Endometrial microvascular endothelial cells (primary cell): ENCODE data around the gene FBXL5. TPM values are rescaled to one million over a fixed set of nuclear protein-coding genes. Genes with fewer than 3 reads are reported as not detected.

Experiments
- in situ Hi-C: cut with HindIII; loops from 2 replicates; pipeline ENCODE4 v1.10.0; 2017; ENCODE audit warnings: low sequenced_read_pairs, low pct_unique_long_range_greater_than_20kb; ENCODE audit errors: inconsistent ontology term
- total RNA-seq: library from RNA; depleted of rRNA; stranded (reverse); fragments of >200 nt; gene quantifications from one replicate; pipeline ENCODE4 v1.2.3, GENCODE V29; 2015; ENCODE audit errors: inconsistent ontology term

Gene FBXL5
- total RNA-seq, 1 donor from 2014 or later: 181 TPM

DNA sequence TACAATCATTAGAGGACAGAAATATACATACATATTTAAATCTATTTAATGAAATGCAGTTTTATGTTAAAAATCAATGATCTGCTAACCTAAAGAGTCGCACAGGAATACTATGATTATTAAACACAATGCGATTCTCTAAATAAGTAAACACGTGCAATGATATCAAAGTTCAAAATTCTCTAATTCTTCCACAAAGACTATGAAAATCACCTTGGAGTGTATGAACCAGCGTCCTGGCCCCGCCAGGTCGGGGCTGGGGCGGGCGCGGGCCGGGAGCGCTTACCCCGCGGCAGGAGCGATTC lies 25.9 kb upstream of the FBXL5 start:
- in situ Hi-C loops: no loop called here

DNA sequence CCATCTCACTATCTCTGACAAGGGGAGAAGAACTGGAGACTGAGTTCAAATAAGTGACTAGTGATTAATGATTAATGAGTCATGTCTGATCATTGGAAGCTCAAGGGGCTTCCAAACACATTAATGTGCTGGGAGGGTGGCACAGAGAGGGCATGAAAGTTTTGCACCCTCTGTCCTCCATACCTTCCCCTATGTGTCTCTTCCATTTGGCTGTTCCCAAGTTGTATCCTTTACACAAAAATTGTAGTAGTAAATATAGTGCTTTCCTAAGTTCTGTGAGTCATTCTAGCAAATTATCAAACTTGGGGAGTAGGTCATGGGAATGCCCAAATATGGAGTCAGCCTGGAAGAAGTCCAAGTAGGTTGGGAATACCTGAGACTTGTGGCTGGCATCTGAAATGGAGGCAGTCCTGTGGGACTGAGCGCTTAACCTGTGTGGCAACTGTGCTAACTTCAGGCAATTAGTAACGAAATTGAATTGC lies 22.4 kb upstream of the FBXL5 start:
- in situ Hi-C loops: no loop called here

DNA sequence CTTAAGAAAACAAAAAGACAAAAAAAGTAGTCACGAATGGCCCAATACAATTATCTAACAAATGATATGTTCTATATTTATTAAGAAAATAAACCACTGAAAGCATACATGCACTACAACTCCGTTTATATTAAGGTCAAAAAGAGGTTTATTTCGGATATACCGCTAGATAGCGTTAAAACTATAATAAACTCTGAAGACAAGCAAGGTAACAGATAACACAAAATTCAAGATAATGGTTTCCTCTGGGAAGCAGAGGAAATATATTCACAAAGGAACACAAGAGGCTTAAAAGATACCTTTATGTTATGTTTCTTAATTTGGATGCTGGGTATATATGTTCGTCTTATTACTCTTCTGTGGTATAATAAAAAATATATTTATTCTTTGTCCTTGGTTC lies 21.7 kb upstream of the FBXL5 start:
- in situ Hi-C loops: no loop called here

DNA sequence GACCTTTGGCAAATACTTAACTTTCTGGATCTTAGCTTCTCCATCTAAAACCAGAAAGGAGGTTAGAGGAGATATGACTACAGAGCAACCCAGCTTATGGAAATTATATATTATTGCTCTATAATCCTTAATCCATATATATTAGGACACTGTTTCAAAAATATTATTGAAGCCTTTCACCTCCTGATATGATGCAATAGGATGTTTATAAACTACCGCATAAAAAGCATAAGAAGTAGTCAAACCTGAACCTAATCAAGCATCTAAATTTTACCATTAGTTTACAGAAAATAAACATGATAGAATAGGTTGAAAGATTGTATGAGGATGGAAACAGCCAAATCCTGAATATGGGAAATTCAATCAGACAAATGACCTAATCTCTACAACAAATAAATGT lies 20.9 kb upstream of the FBXL5 start:
- in situ Hi-C loops: no loop called here

DNA sequence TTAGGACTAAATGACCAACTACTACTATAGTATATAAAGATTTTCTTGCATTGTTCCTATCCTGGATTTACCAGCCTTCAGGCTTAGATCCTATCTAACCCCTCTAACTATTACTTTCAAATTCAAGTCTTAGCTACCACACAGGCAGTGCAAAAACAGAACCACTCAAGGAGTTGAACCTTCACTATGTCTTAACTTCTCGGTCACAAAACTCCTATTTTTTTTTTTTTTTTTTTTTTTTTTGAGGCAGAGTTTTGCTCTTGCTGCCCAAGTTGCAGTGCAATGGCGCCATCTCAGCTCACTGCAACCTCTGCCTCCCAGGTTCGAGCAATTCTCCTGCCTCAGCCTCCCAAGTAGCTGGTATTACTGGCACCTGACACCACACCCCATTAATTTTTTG lies 20.2 kb upstream of the FBXL5 start:
- in situ Hi-C loops: no loop called here

DNA sequence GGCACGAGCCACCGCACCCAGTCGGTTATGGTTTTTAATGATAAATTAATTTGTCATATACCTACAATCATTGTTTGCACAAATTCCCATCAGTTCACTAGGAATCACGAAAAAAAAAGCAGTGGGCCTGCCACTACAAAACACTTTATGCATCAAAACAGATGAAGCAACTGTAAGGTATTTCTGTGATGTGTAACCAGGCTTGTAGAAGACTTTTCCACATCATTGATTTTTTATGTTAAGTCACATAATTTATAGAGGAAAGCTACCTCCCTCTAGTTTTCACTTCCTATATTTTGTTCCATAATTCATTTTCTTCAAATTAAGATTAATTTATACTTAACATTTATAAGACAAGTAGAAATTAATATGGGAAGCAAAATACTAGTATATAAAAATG lies 19.8 kb upstream of the FBXL5 start:
- in situ Hi-C loops: no loop called here

DNA sequence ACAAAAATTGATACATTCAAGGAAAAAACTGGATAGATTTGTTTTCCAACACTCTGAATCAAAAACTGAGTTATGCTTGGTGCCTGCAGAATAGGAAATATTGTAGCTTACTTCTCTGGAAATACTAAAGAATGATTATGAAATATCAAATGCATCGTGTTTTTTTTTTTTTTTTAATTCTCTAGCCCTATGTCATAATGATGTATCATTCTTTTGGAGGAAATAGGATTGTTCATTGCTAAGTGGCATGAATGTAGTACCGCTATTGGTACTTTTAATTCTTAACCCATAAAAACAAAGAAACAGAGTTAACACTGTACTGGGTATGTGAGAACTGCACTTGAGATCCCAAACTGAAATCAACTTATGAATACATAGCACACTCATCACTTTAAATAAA lies 18.9 kb upstream of the FBXL5 start:
- in situ Hi-C loops: no loop called here

DNA sequence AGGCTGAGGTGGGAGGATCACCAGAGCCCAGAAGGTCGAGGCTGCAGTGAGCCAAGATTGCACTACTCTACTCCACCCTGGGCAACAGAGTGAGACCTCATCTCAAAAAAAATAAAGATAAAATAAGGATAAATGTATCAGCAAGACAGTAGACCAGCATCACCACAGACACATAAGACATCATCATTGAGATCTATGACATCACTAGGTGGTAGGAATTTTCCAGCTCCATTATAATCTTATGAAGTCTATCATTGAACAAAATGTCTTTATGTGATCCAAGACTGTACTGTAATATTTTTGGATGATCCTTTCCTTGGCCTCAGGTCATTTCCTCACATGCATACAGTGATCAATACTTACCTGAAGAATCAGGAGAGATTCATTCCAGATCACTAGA lies 18.2 kb upstream of the FBXL5 start:
- in situ Hi-C loops: no loop called here

DNA sequence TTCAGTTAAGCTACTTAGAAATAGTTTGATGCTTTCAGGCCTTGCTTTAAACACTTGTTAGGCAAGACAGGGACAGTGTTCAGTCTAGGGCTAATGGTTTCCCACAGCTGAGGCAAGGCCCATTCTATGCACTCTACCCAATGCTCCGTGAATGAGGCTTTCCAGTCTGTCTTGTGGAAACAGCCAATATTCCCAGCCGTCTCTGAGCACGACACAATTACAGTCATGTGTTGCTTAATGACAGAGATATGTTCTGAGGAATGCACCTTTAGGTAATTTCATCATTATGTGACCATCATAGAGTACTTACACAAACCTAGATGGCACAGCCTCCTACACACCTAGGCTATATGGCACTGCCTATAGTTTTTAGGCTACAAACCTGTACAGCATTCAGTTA lies 16.9 kb upstream of the FBXL5 start:
- in situ Hi-C loops: no loop called here

DNA sequence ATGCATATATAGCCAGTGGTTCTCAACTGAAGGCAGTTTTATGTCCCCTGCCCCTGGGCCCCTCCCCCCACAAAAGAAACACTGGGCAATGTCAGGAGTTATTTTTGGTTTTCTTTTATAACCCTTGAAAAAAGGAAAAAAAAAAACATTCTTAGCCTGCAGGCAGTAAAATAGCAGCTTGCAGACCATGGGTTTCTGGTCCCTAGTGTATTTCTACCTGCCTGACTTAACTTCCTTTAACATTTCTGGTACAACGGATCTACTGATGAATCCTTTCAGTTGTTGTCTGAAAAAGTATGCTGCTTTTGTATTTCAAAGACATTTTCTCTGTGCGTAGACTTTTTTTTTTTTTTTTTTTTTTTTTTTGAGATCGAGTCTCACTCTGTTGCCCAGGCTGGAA lies 15.4 kb upstream of the FBXL5 start:
- in situ Hi-C loops: no loop called here

DNA sequence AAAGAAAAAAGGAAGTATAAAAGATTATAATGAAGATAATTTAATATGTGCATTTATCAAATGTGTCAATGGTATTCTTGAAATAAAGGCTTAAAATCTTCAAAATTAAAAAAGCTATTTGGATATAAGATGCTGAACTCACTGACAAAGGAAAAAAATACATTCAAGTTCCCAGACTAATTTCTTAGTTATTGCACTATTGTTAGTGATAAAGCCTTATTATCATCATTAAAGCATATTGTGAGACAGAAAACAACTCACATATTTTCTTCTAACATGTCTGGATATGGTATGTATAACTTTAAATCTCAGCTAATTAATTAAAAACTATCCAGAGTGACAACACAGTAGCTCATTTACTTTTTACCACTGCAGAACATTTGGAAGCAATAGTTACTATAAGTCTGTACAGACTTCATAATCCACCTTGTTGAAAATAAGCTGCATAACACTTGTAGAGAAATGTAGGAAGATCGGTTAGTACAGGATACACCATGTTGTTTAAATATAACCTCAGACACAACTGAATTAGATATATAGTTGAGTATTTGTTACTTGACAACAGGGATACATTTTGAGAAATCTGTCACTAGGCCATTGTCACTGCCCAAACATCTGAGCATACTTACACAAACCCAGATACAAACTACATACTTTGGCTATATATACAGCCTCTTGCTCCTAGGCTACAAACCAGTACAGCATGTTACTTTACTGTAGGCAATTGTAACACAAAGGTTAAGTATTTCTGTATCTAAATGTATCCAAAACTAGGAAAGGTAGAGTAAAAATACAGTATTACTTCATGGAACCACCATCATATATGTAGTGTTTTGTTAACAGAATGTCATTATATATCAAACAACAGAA lies 13.6 kb upstream of the FBXL5 start:
- in situ Hi-C loops: no loop called here

DNA sequence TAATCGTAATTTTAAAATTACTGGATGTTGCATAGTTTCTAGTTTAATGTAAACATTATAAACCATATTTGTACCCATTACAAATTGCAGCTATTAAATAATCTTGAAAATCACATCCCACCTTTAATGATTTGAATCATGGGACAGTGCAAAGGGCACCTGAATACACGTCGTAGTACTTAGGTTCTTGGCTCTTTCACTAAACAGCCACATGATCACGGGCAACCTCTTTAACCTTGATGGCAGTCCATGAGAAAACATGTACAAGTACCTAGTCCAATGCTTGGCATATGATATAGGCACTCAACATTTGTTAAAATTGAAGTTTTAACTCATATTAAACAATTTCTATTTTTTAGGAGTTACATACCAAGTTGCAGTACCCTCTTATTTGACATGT lies 11.8 kb upstream of the FBXL5 start:
- in situ Hi-C loops: no loop called here

DNA sequence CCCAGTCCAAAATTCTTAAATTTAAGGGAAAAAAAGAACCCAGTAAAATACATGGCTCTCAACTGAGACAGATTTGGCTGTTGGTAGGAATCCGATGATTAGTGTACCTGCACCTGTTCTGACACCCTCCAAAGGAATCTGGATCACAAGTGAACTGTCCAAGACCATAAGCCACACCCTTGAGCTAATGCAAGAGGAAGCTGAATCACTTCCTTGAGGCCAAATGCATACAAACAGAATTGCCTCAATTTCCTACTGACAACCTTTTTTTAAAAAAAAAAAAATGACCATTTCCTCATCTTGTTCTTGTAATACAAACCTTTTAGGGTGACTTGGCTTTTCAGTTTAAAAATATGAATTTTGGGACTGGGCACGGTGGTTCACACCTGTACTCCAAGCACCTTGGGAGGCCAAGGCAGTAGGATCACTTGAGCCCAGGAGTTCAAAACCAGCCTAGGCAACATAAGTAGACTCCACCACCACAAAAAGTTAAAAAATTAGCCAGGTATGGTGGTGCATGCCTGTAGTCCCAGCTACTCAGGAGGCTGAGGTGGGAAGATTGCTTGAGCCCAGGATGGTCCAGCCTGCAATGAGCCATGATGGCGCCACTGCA lies 10.7 kb upstream of the FBXL5 start:
- in situ Hi-C loops: no loop called here

DNA sequence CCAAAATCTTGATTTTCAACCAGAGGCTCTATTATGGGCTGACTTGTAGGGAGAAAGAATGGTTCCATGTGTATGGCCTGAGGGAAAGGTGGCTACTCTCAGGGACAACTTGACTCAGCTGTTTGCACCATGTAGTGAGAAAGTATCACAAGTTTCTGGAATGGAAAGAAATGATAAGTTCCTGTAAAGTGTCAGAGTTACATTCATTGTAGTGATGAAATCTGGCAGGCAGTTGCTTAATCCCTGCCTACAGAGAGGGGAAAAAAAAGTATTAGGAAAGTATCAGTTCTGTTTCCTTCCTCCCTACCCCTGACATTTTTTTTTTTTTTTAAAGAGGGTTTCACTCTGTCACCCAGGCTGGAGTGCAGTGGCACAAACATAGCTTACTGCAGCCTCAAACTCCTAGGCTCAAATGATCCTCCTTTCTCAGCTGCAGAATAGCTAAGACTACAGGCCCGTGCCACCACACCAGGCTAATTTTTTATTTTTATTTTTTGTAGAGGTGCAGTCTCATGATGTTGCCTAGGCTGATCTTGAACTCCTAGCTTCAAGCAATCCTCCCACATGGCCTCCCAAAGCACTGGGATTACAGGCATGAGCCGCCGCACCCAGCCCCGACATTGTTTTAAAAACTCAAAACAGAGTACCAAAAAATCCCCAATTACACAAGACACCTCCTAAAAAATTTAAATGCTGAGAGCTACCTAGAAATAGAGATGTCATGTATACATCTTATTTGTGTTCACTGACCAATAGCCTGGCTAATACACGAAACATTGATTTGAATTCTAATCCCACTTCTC lies 4.8 kb upstream of the FBXL5 start:
- in situ Hi-C loops: no loop called here

DNA sequence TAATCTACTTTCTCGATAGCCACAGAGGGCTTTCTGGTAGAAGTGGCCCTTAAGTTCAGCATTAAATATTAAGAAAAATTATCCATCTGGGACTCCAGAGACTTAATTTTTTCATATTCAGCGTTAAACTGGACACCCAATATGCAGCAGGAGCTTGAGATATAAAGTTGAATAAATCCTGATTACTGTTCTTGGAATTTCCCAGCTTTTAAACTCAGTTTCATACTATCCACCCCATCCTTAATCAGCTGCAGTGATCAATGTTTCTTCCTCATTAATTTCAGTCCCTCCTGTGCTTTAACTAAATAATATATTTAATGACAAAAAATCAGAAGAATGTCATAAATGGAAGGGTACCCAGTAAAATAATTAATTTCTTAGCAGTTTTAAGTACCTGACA lies 3.6 kb upstream of the FBXL5 start:
- in situ Hi-C loops: no loop called here

DNA sequence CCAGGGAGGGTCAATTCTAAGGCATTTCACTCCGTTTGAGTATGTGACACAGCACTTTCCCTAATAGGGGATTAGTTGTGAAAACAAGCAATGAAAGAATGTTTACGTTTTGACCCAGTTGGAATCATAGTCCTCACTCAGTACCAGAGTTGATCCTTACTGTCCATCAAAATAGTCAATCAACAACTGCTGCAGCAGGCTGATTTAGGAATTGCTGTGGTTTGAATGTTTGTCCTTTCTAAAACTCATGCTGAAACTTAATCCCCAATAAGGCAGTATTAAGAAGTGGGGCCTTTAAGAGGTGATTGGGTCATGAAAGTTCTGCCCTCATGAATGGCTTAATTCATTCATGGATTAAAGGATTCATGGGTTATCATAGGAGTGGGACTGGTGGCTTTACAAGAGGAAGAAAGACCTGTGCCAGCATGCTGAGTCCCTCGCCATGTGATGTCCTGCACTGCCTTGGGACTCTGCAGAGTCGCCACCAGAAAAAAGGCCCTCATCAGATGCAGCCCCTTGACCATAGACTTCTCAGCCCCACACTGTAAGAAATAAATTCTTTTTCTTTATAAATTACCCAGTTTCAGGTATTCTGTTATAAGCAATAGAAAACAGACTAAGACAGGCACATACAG lies 3.1 kb upstream of the FBXL5 start:
- in situ Hi-C loops: no loop called here

DNA sequence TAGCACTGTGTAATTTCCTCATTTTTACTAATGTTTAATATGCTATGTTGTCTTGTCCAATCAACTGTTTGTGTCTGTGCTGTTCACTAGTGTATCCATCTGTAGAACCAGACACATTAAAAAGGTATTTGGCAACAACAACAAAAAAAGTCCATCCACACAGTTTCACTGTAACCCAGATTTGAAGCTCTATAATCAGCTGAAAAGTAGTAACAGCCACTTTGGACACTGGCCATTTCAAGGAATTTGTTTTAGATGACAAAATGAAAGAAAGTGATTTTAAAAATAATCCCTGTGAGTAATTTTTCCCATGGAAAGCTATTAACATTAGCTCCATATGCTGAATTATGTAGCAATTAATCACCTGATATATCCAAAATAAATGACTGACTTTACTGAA lies 2.2 kb upstream of the FBXL5 start:
- in situ Hi-C loops: no loop called here

DNA sequence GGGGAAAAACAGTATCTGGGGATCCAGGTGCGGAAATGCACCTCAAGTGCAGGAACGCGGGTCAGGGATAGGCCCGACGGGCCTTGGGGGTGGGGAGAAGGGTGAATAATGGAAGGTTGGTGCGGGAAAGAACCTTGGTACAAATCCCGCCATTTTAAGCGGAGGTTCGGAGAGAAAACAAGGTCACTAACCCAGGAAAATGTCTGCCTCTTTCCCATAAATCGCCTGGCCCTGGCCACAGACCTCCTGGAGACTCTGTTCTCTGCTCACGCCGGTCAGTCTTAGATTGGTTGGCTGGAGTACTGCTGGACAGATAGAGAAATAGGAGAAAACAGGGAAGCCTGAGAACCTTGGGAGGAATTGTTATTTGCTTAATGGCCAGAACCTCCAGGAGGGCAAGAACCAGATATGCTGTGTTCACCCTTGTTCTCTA lies 897 bp upstream of the FBXL5 start:
- in situ Hi-C loops: no loop called here

DNA sequence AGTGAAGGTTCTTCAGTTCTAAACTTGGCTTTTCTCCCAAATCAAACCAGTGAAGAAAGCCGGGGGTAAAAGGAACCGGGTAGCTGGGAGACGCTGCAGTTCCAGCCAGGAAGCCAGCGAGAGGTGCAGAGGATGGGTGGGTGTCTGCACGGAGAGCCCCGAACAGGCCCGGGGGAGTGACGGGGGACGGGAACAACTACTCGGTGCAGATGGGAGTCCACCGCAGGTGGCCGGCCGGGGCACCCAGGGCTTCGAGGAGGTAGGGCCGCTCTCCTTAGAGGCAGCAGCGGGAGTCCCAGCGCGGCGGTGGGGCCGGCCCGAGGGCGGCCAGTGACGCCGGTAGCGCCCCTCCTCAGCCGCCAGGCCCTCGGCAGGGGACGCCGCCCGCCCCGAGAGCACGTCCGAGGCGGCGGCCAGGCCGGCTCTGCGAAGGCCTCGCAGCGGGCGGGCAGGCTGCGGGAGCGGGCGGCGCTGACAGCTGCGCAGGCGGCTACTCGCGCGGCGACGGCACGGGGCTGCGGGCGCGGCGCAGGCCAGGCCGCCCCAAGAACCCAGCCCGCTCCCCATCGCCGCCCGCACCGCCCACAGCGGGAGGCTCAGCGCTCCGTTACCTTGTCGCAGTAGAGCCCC lies 449 bp downstream of the FBXL5 start:
- in situ Hi-C loops: no loop called here
